Measurements from ENCODE around the gene MYBPC3.

GRCh38 chr11:47359162-47359561, 6.7 kb upstream of the MYBPC3 start:
- TF ChIP-seq POLR2A (IDR thresholded peaks at IDR 0.05) = no peak
- no peak for TF ChIP-seq CTCF (IDR thresholded peaks at IDR 0.05)

All from tibial nerve (tissue), 3 donors.